Muscle layer of duodenum (tissue), 2 donors: ENCODE results near the gene BTBD8.
A peak's percentile ranks its signal among the peaks of the same experiment; 100 is the strongest.

Experiments used
- H3K27ac ChIP-seq: one replicate; pipeline ENCODE4 v1.7.0; 2013; ENCODE audit warnings: mild to moderate bottlenecking, low read length
- H3K27me3 ChIP-seq: one replicate; pipeline ENCODE4 v1.7.0; 2013; ENCODE audit warnings: low read depth, mild to moderate bottlenecking, control low read depth, low read length
- H3K36me3 ChIP-seq, 2 donors: one replicate each; pipeline ENCODE4 v1.7.0; 2013; ENCODE audit warnings: low read length in 2 of 2, control low read depth in 1 of 2, mild to moderate bottlenecking in 1 of 2; ENCODE audit not compliant: insufficient read depth in 2 of 2, control insufficient read depth in 1 of 2
- H3K4me1 ChIP-seq, 2 donors: one replicate each; pipeline ENCODE4 v1.7.0; 2013; ENCODE audit warnings: low read length in 2 of 2, mild to moderate bottlenecking in 2 of 2, control low read depth in 1 of 2, moderate library complexity in 1 of 2; ENCODE audit not compliant: insufficient read depth in 2 of 2, control insufficient read depth in 1 of 2
- H3K4me3 ChIP-seq, 2 donors: one replicate each; pipeline ENCODE4 v1.7.0; 2013; ENCODE audit warnings: low read length in 2 of 2, low read depth in 1 of 2, mild to moderate bottlenecking in 1 of 2
- H3K9me3 ChIP-seq, 2 donors: one replicate each; pipeline ENCODE4 v1.7.0; 2013; ENCODE audit warnings: low read length in 2 of 2, control low read depth in 1 of 2, mild to moderate bottlenecking in 1 of 2; ENCODE audit not compliant: control insufficient read depth in 1 of 2
- donor health status: healthy.

BTBD8 gene

GRCh38 chr1:92080128-92080985 is at the start of gene BTBD8:
Gene BTBD8, plus strand, starts transcription at chr1:92080345. Its CDS starts 227 bp downstream, at chr1:92080572.
- Histone ChIP-seq H3K27me3 (no peaks in the 10 kb centered on the region), H3K4me3 (peak within 1 kb of the TSS; percentile 88 to 95), H3K9me3 (peaks cover 0 to 12% of the 10 kb centered on the region in 2 donors), H3K36me3 (peaks cover 0 to 9% of the 10 kb centered on the region in 2 donors), H3K4me1 (peaks cover 0 to 4% of the 10 kb centered on the region in 2 donors), H3K27ac (peak within 1 kb of the TSS; percentile 71)

GRCh38 chr1:92030656-92031107 is 49.5 kb upstream of the BTBD8 start:
- no peak overlapping the region for H3K27ac ChIP-seq
- H3K27me3 ChIP-seq, result no peaks in the 10 kb centered on the region
- no peaks in the 10 kb centered on the region for H3K36me3 ChIP-seq
- peaks cover 0 to 3% of the 10 kb centered on the region in 2 donors for H3K4me1 ChIP-seq
- H3K9me3 ChIP-seq, result no peaks in the 10 kb centered on the region
- H3K4me3 ChIP-seq, result peak overlapping the region; percentile 40 to 83

GRCh38 chr1:92031281-92032110 is 48.6 kb upstream of the BTBD8 start:
- no peaks in the 10 kb centered on the region for H3K36me3 ChIP-seq
- peaks cover 0 to 3% of the 10 kb centered on the region in 2 donors for H3K4me1 ChIP-seq
- H3K9me3 ChIP-seq, result no peaks in the 10 kb centered on the region
- H3K27ac ChIP-seq, result no peak overlapping the region
- H3K4me3 ChIP-seq, result no peak overlapping the region
- H3K27me3 ChIP-seq, result no peaks in the 10 kb centered on the region

GRCh38 chr1:92037400-92037799 is 42.7 kb upstream of the BTBD8 start:
- H3K4me3 ChIP-seq, result no peak overlapping the region
- H3K9me3 ChIP-seq, result no peaks in the 10 kb centered on the region
- H3K36me3 ChIP-seq, result no peaks in the 10 kb centered on the region
- no peaks in the 10 kb centered on the region for H3K27me3 ChIP-seq
- H3K27ac ChIP-seq, result no peak overlapping the region
- no peaks in the 10 kb centered on the region for H3K4me1 ChIP-seq

GRCh38 chr1:92038695-92039346 is 41.3 kb upstream of the BTBD8 start:
- Histone ChIP-seq H3K9me3 (no peaks in the 10 kb centered on the region), H3K4me3 (no peak overlapping the region), H3K4me1 (no peaks in the 10 kb centered on the region), H3K27ac (no peak overlapping the region), H3K27me3 (no peaks in the 10 kb centered on the region), H3K36me3 (no peaks in the 10 kb centered on the region)

- Histone ChIP-seq H3K27me3 (no peaks in the 10 kb centered on the region), H3K27ac (no peak overlapping the region), H3K4me3 (no peak overlapping the region), H3K9me3 (no peaks in the 10 kb centered on the region), H3K4me1 (no peaks in the 10 kb centered on the region), H3K36me3 (no peaks in the 10 kb centered on the region)
Observed at GRCh38 chr1:92040971-92041370, 39.2 kb upstream of the BTBD8 start.

GRCh38 chr1:92043621-92044020 is 36.5 kb upstream of the BTBD8 start:
- Histone ChIP-seq H3K36me3 (no peaks in the 10 kb centered on the region), H3K27ac (no peak overlapping the region), H3K9me3 (no peaks in the 10 kb centered on the region), H3K4me1 (no peaks in the 10 kb centered on the region), H3K4me3 (no peak overlapping the region), H3K27me3 (no peaks in the 10 kb centered on the region)

- no peaks in the 10 kb centered on the region for H3K4me1 ChIP-seq
- no peaks in the 10 kb centered on the region for H3K36me3 ChIP-seq
- H3K27ac ChIP-seq, result no peak overlapping the region
- no peaks in the 10 kb centered on the region for H3K9me3 ChIP-seq
- H3K27me3 ChIP-seq, result no peaks in the 10 kb centered on the region
- H3K4me3 ChIP-seq, result no peak overlapping the region
Observed at GRCh38 chr1:92045766-92046495, 34.2 kb upstream of the BTBD8 start.

GRCh38 chr1:92051948-92052347 is 28.2 kb upstream of the BTBD8 start:
- Histone ChIP-seq H3K27me3 (no peaks in the 10 kb centered on the region), H3K27ac (no peak overlapping the region)

GRCh38 chr1:92065042-92065441 is 15.1 kb upstream of the BTBD8 start:
- no peaks in the 10 kb centered on the region for H3K36me3 ChIP-seq
- no peak overlapping the region for H3K27ac ChIP-seq
- no peaks in the 10 kb centered on the region for H3K27me3 ChIP-seq
- H3K9me3 ChIP-seq, result no peaks in the 10 kb centered on the region
- H3K4me3 ChIP-seq, result no peak overlapping the region
- H3K4me1 ChIP-seq, result no peaks in the 10 kb centered on the region

More at GRCh38 chr1:92051948-92052347, 28.2 kb upstream of the BTBD8 start:
- H3K4me3 ChIP-seq, result no peak overlapping the region
- H3K36me3 ChIP-seq, result no peaks in the 10 kb centered on the region
- no peaks in the 10 kb centered on the region for H3K9me3 ChIP-seq
- no peaks in the 10 kb centered on the region for H3K4me1 ChIP-seq
